ENCODE data around the gene DPYSL5.

DNA sequence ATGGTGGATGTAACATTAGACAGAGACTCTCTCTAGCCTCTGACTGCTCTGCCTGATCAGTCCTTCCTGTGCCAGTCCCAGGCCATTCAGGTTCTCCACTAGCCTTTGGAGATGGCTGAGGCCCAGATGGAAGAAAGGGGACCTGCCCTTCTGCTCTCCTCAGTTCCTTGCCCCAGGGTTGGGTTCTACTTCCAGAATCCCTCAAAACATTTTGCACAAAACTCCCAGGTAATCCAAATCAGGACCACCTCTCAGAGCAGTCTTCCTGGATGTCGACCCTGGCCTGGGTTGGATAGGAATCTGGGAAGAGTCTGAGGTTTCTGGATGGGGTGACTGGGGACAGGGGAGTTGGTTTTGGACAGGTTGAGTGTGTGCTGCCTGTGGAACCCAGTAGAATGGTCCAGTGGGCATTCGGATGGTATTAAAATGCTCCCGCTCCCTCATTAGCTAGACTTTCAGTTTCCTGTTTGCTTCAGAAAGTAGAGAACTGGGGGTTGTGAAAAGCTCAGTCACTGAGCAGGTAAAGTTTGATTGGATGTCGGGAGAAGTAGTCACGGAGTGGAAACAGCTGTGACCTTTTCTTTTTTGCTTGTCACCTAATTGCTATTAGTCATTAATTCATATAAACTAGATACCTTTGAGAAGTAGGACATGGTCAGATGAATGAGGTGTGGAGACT lies 37.9 kb downstream of the DPYSL5 start:
- TF ChIP-seq EZH2 (IDR thresholded peaks at IDR 0.05; ENCODE audit: borderline replicate concordance, low read depth, low read length, severe bottlenecking): no peak
- TF ChIP-seq, protein P1, sequence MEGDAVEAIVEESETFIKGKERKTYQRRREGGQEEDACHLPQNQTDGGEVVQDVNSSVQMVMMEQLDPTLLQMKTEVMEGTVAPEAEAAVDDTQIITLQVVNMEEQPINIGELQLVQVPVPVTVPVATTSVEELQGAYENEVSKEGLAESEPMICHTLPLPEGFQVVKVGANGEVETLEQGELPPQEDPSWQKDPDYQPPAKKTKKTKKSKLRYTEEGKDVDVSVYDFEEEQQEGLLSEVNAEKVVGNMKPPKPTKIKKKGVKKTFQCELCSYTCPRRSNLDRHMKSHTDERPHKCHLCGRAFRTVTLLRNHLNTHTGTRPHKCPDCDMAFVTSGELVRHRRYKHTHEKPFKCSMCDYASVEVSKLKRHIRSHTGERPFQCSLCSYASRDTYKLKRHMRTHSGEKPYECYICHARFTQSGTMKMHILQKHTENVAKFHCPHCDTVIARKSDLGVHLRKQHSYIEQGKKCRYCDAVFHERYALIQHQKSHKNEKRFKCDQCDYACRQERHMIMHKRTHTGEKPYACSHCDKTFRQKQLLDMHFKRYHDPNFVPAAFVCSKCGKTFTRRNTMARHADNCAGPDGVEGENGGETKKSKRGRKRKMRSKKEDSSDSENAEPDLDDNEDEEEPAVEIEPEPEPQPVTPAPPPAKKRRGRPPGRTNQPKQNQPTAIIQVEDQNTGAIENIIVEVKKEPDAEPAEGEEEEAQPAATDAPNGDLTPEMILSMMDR (IDR thresholded peaks at IDR 0.05; ENCODE audit: borderline replicate concordance, extremely low read depth, low read length, poor library complexity, severe bottlenecking): no peak

Data from DND-41 (cell line).